ENCODE data around the gene FARP1.
A peak's percentile ranks its signal among the peaks of the same experiment; 100 is the strongest.

FARP1 gene

DNA sequence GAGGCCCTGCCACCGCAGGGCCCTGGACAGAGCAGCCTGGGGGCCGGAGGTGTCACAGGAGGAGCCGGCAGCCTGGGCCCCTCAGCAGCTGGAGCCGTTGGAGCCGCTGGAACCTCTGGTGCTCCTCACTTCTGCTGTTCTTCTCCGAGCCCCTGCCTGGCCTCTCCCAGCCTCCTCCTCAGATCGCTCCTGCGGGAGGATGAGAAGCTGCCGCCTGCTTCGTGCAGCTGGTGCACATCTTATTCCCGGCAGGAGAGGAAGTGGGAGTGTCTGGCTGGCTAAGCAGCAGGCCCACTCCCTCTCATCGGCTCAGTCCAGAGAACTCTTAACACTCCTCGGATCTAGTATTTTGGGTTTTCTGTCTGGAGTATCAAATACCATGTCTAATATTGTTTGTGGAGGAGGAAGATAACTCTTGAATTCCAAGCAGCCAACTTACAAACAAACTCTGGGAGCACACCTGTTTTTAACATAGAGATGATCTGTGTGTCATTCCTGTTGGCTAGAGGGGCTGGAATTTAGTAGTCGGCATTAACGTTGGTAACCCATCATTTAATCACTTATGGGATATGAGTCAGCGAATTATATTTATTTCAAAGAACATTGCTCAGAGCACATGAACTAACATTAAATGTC is 71.2 kb downstream of the FARP1 start:
- TF ChIP-seq CTCF (conservative IDR thresholded peaks at IDR 0.05; ENCODE audit: low read depth): no peak
- no peak overlapping the region for H3K27ac ChIP-seq
- ChIA-PET POLR2A (ENCODE audit: low non-redundant PET) (no interaction called here), CTCF (no interaction called here)
- peak; percentile 30 for DNase-seq (ENCODE audit: low spot score)

GRCh38 chr13:98214707-98215106 is 71.8 kb downstream of the FARP1 start:
- TF ChIP-seq CTCF (conservative IDR thresholded peaks at IDR 0.05; ENCODE audit: low read depth): no peak
- POLR2A ChIA-PET (ENCODE audit: low non-redundant PET): no interaction called here
- DNase-seq (ENCODE audit: low spot score): peak; percentile 67
- H3K27ac ChIP-seq: no peak overlapping the region
- CTCF ChIA-PET: no interaction called here

GRCh38 chr13:98215508-98215907 is 72.6 kb downstream of the FARP1 start:
- no peak for DNase-seq (ENCODE audit: low spot score)
- POLR2A ChIA-PET (ENCODE audit: low non-redundant PET): no interaction called here
- H3K27ac ChIP-seq: no peak overlapping the region
- CTCF ChIA-PET: interaction anchor here (0.6 to 0.7 kb wide), 2 partner anchors 605 to 1503 kb away, joined by 3 read pairs; no protein-coding TSS in a partner anchor
- TF ChIP-seq CTCF (conservative IDR thresholded peaks at IDR 0.05; ENCODE audit: low read depth): no peak

- TF ChIP-seq CTCF (conservative IDR thresholded peaks at IDR 0.05; ENCODE audit: low read depth): no peak
- no peak overlapping the region for H3K27ac ChIP-seq
- CTCF ChIA-PET: interaction anchor here (0.6 to 0.7 kb wide), 2 partner anchors 604 to 1502 kb away, joined by 3 read pairs; no protein-coding TSS in a partner anchor
- POLR2A ChIA-PET (ENCODE audit: low non-redundant PET): no interaction called here
- DNase-seq (ENCODE audit: low spot score): no peak
Measured at GRCh38 chr13:98216135-98216565, 73.3 kb downstream of the FARP1 start.

DNA sequence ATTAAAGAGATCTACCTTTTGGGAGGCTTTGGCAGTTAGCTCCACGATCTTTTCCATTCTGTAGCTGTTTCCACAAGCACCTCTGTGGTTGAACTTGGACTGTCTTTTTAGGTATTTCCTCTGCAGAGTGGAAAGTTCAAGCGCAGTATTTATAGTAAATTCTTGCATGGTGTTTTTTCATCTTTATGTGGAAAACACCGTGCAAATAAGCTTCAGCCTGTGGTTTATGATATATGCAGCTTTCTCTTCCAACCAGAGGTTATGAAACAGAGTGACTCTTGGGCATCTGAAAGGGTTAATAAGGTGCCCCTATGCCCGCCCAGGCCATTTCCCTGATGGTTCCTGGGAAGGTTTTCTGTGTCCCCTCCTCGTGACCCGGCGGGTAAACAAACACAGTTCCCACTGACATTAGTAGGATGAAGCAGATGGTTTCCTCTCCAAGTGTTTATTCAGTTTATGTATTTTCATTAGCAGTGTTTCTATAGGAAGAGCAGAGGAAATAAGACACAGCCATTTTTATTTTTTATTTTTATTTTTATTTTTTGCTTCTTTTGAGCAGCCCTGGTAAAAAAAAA is 73.9 kb downstream of the FARP1 start:
- DNase-seq (ENCODE audit: low spot score): no peak
- no peak overlapping the region for H3K27ac ChIP-seq
- TF ChIP-seq CTCF (conservative IDR thresholded peaks at IDR 0.05; ENCODE audit: low read depth): no peak
- ChIA-PET POLR2A (ENCODE audit: low non-redundant PET) (no interaction called here), CTCF (interaction anchor here (0.6 to 0.7 kb wide), 2 partner anchors 642 to 1220 kb away, joined by 3 read pairs; no protein-coding TSS in a partner anchor)

DNA sequence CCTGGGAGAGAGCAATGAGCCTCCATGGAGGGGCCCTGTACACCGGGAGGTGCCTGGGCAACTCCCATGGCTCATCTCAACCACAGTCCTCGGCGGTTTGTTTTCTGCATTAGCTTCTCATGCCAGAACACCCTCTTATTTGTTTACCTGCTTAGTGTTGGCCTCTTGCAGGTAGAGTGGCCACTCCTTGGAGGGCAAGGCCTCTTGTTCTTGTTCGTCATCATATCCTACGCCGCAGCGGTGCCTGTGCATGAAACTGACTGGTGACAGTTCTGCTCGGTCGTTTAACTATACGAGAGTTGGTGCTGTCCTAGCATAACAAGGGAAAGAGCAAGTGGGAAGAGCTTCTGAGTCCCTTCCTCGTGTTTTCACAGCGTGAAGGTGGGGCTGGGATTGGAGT is 74.7 kb downstream of the FARP1 start:
- CTCF ChIA-PET: no interaction called here
- H3K27ac ChIP-seq: no peak overlapping the region
- POLR2A ChIA-PET (ENCODE audit: low non-redundant PET): no interaction called here

More for the DNA sequence above, 74.7 kb downstream of the FARP1 start:
- no peak for DNase-seq (ENCODE audit: low spot score)
- TF ChIP-seq CTCF (conservative IDR thresholded peaks at IDR 0.05; ENCODE audit: low read depth): no peak
